Measurements from ENCODE around the gene CLIC5. TPM values are rescaled to one million over a fixed set of nuclear protein-coding genes. Genes with fewer than 3 reads are reported as not detected.

The CLIC5 gene
- total and polyA plus RNA-seq, 2 donors (not counting 1 experiment from before 2014, with no cell fraction given): 0.96 to 0.97 TPM

GRCh38 chr6:45841062-45841461 is 174.6 kb downstream of the CLIC5 start:
- intact Hi-C loops (cut with micrococcal nuclease): no loop called here
- H3K9me3 ChIP-seq (ENCODE audit: control extremely low read depth in 1 of 3, control insufficient read depth in 2 of 3, insufficient read depth in 1 of 3, low read length in 2 of 3): no peaks in the 10 kb centered on the region
- no peak overlapping the region for H3K4me3 Mint-ChIP-seq
- no peaks in the 10 kb centered on the region for H3K27me3 ChIP-seq (replicated peaks in 1 of 4; ENCODE audit: control extremely low read depth in 1 of 4, control insufficient read depth in 3 of 4, insufficient read depth in 4 of 4, low read length in 3 of 4)
- 100% methylated on average over 1 of the region's 3 CpGs for WGBS (ENCODE audit: insufficient coverage)
- no peaks in the 10 kb centered on the region for H3K36me3 ChIP-seq (replicated peaks in 1 of 2; ENCODE audit: control extremely low read depth in 1 of 2, control insufficient read depth in 1 of 2, extremely low read depth in 1 of 2, insufficient read depth in 2 of 2, low read length in 1 of 2)
- ATAC-seq (ENCODE audit: low read depth) (no peak), DNase-seq (no peak)
- H3K4me3 ChIP-seq (ENCODE audit: control extremely low read depth in 1 of 5, extremely low read depth in 1 of 5, insufficient read depth in 1 of 5, low read depth in 2 of 5, low read length in 4 of 5): no peak overlapping the region
- H2AFZ ChIP-seq (ENCODE audit: insufficient read depth, low read depth, low read length, poor library complexity, severe bottlenecking): no peak overlapping the region
- H3K27ac Mint-ChIP-seq: no peak overlapping the region
- ChIA-PET POLR2A (no interaction called here), CTCF (no interaction called here)
- H3K9ac ChIP-seq (ENCODE audit: low read length): no peak overlapping the region
- no peaks in the 10 kb centered on the region for H3K27me3 Mint-ChIP-seq
- no peak overlapping the region for H3K4me2 ChIP-seq (replicated peaks; ENCODE audit: low read depth, low read length, poor library complexity, severe bottlenecking)
- no peak overlapping the region for H3K27ac ChIP-seq (ENCODE audit: low read length in 2 of 2)
- no peaks in the 10 kb centered on the region for H4K20me1 ChIP-seq (ENCODE audit: control insufficient read depth, insufficient read depth, low read length, poor library complexity, severe bottlenecking)
- no peaks in the 10 kb centered on the region for H3K4me1 ChIP-seq (ENCODE audit: control insufficient read depth in 2 of 2, insufficient read depth in 2 of 2, low read length in 2 of 2)
- H3K79me2 ChIP-seq (ENCODE audit: control insufficient read depth, insufficient read depth, low read length): no peaks in the 10 kb centered on the region
- TF ChIP-seq EZH2 (IDR thresholded peaks at IDR 0.05; ENCODE audit: borderline replicate concordance, insufficient read depth, low read depth, low read length, poor library complexity, severe bottlenecking) (no peak), CTCF (IDR thresholded peaks at IDR 0.05) (no peak)
- no peaks in the 10 kb centered on the region for H3K9me3 Mint-ChIP-seq (ENCODE audit: insufficient read depth)
- no peaks in the 10 kb centered on the region for H3K4me1 Mint-ChIP-seq

GRCh38 chr6:45838996-45839395 is 176.7 kb downstream of the CLIC5 start:
- Histone ChIP-seq H3K4me1 (ENCODE audit: control insufficient read depth in 2 of 2, insufficient read depth in 2 of 2, low read length in 2 of 2) (peaks cover 0 to 11% of the 10 kb centered on the region in 2 donors), H3K27ac (ENCODE audit: low read length in 2 of 2) (no peak overlapping the region), H2AFZ (ENCODE audit: insufficient read depth, low read depth, low read length, poor library complexity, severe bottlenecking) (no peak overlapping the region), H3K4me3 (ENCODE audit: control extremely low read depth in 1 of 5, extremely low read depth in 1 of 5, insufficient read depth in 1 of 5, low read depth in 2 of 5, low read length in 4 of 5) (no peak overlapping the region), H3K27me3 (replicated peaks in 1 of 4; ENCODE audit: control extremely low read depth in 1 of 4, control insufficient read depth in 3 of 4, insufficient read depth in 4 of 4, low read length in 3 of 4) (no peaks in the 10 kb centered on the region), H4K20me1 (ENCODE audit: control insufficient read depth, insufficient read depth, low read length, poor library complexity, severe bottlenecking) (no peaks in the 10 kb centered on the region), H3K4me2 (replicated peaks; ENCODE audit: low read depth, low read length, poor library complexity, severe bottlenecking) (no peak overlapping the region), H3K9me3 (ENCODE audit: control extremely low read depth in 1 of 3, control insufficient read depth in 2 of 3, insufficient read depth in 1 of 3, low read length in 2 of 3) (no peaks in the 10 kb centered on the region), H3K79me2 (ENCODE audit: control insufficient read depth, insufficient read depth, low read length) (no peaks in the 10 kb centered on the region), H3K36me3 (replicated peaks in 1 of 2; ENCODE audit: control extremely low read depth in 1 of 2, control insufficient read depth in 1 of 2, extremely low read depth in 1 of 2, insufficient read depth in 2 of 2, low read length in 1 of 2) (no peaks in the 10 kb centered on the region), H3K9ac (ENCODE audit: low read length) (no peak overlapping the region)
- ChIA-PET POLR2A (no interaction called here), CTCF (interaction anchor here (0.9 kb wide), 1 partner anchor 23 kb away, joined by 3 read pairs; no protein-coding TSS in a partner anchor)
- no peaks in the 10 kb centered on the region for H3K27me3 Mint-ChIP-seq
- TF ChIP-seq EZH2 (IDR thresholded peaks at IDR 0.05; ENCODE audit: borderline replicate concordance, insufficient read depth, low read depth, low read length, poor library complexity, severe bottlenecking) (no peak), CTCF (IDR thresholded peaks at IDR 0.05) (no peak)
- 100% methylated on average over 1 of the region's 2 CpGs for WGBS (ENCODE audit: insufficient coverage)
- intact Hi-C loops (cut with micrococcal nuclease): no loop called here
- no peaks in the 10 kb centered on the region for H3K9me3 Mint-ChIP-seq (ENCODE audit: insufficient read depth)
- no peak overlapping the region for H3K4me3 Mint-ChIP-seq
- DNase-seq (no peak), ATAC-seq (ENCODE audit: low read depth) (no peak)
- H3K4me1 Mint-ChIP-seq: peaks cover 9% of the 10 kb centered on the region
- no peak overlapping the region for H3K27ac Mint-ChIP-seq

Data from B cell (primary cell).